Measurements from ENCODE around the gene NRBF2. TPM values are rescaled to one million over a fixed set of nuclear protein-coding genes. Genes with fewer than 3 reads are reported as not detected.
"Not testable (repeated sequence)": the region's sequence is repeated elsewhere in the genome, so short reads cannot be mapped to it uniquely, and the experiment has no call there.

NRBF2 gene
- total and polyA plus RNA-seq, 4 experiments from 2014 or later = 17.8 to 31.8 (median 19.2) TPM

DNA sequence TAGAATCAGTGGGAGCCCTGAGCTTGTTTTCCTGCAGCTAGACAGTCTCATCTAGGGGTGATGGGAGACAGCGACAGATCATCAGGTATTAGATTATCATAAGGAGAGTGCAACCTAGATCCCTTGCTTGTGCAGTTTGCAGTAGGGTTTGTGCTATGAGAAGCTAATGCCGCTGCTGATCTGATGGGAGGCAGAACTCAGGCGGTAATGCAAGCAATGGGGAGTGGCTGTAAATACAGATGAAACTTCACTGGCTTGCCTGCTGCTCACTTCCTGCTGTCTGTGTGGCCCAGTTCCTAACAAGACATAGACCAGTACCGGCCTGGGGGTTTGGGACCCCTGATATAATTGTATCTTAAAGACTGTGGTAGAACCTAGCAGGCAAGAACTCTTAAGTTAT, 17.6 kb downstream of the NRBF2 start:
- H3K27ac ChIP-seq (ENCODE audit: low read depth, low read length) = no peak overlapping the region
- peak overlapping the region in 1 of 7 donors; percentile 8 for H3K27ac Mint-ChIP-seq
- no peak overlapping the region for H3K4me3 ChIP-seq (ENCODE audit: low read length in 2 of 2)
- no peaks in the 10 kb centered on the region for H3K27me3 ChIP-seq (ENCODE audit: insufficient read depth, low read length)
- POLR2A ChIA-PET (ENCODE audit: partially characterized antibody) = no interaction called here
- H3K4me1 ChIP-seq (ENCODE audit: insufficient read depth, low read length) = peaks cover 1% of the 10 kb centered on the region
- DNase-seq = no peak
- CTCF ChIA-PET (ENCODE audit: partially characterized antibody) = interaction anchor here (1.6 to 7.5 kb wide), 2 partner anchors 7 to 16 kb away, joined by 4 to 76 read pairs; no protein-coding TSS in a partner anchor
- H3K4me1 Mint-ChIP-seq = peaks cover 13 to 24% (median 18%) of the 10 kb centered on the region in 4 donors
- H3K27me3 Mint-ChIP-seq = no peaks in the 10 kb centered on the region
- intact Hi-C loops (cut with micrococcal nuclease) = no loop called here
- H3K36me3 ChIP-seq (ENCODE audit: insufficient read depth, low read length) = peaks cover 26% of the 10 kb centered on the region
- no peaks in the 10 kb centered on the region for H3K9me3 Mint-ChIP-seq
- peaks cover 55 to 70% of the 10 kb centered on the region in 2 donors for H3K36me3 Mint-ChIP-seq
- H3K9me3 ChIP-seq (ENCODE audit: control insufficient read depth in 1 of 2, low read length in 2 of 2) = no peaks in the 10 kb centered on the region
- no peak overlapping the region for H3K4me3 Mint-ChIP-seq

DNA sequence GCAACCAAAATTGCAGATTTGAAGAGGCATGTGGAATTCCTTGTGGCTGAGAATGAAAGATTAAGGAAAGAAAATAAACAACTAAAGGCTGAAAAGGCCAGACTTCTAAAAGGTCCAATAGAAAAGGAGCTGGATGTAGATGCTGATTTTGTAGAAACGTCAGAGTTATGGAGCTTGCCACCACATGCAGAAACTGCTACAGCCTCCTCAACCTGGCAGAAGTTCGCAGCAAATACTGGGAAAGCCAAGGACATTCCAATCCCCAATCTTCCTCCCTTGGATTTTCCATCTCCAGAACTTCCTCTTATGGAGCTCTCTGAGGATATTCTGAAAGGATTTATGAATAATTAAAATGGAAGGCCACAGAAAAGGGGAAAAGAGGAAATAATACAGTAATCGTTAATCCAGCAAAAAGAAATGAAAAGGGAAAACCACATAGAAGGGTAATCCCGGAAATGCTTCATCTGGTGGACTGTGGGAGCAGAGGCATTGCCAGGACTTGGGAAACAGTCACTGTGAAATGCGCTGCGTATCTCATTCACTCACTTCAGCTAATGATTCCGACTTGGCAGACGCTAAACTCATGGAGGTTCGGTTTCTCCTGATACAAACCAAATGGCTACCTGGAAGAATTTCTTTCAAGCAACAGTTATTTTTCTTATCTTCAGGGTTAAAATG, 20.9 kb downstream of the NRBF2 start:
- CTCF ChIA-PET (ENCODE audit: partially characterized antibody) = interaction anchor here (1.1 to 2.2 kb wide), 2 partner anchors 13 to 20 kb away, joined by 3 to 8 read pairs; no protein-coding TSS in a partner anchor
- intact Hi-C loops (cut with micrococcal nuclease) = not testable (repeated sequence)

DNA sequence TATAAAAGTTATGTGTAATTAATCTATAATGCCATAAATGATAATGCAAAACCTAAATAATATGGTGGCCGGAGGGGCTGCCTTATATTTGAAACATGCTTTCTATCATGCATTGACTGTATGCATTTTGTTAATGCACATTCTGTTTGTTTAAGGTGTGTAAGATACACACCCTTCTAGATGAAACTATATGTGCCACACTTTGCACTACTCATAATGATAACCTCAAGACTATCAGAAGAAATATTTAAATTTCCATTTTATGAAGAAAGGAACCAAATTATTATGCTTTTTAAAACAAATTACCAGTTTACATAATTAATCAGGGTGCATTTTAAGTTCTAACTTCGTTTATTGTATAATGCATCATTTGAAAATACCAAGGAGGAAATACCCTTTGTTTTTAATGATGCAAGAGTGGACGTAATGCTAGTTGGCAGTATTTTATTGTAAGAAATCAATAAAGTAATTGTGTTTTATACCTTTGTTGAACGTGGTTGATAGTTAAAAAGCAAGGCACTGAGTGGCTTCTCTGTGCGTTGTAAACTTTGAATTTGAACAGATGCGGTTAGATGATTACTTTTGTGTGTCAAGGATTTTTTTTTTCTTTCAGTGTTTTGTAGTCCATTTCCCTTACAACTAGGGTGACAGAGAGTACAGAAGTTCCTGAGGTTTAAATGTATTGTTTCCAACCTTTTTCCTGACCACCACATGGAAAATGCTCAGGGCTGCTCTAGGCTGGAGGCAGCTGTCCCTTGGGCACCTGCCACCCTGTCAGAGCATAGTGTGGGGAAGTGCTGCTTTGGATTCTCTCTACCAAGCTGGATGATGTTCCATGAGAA, 21.6 kb downstream of the NRBF2 start:
- peaks cover 2 to 10% (median 7%) of the 10 kb centered on the region in 4 donors for H3K4me1 Mint-ChIP-seq
- peak overlapping the region in 2 of 7 donors; percentile 36 to 43 for H3K27ac Mint-ChIP-seq
- H3K27me3 ChIP-seq (ENCODE audit: insufficient read depth, low read length) = no peaks in the 10 kb centered on the region
- intact Hi-C loops (cut with micrococcal nuclease) = no loop called here
- no peaks in the 10 kb centered on the region for H3K9me3 Mint-ChIP-seq
- H3K36me3 Mint-ChIP-seq = peaks cover 35 to 54% of the 10 kb centered on the region in 2 donors
- no peak overlapping the region for H3K4me3 Mint-ChIP-seq
- H3K9me3 ChIP-seq (ENCODE audit: control insufficient read depth in 1 of 2, low read length in 2 of 2) = no peaks in the 10 kb centered on the region
- CTCF ChIA-PET (ENCODE audit: partially characterized antibody) = interaction anchor here (4.6 to 4.8 kb wide), 4 partner anchors 12 to 717 kb away, joined by 49 to 66 read pairs (median 59); no protein-coding TSS in a partner anchor
- DNase-seq = no peak
- H3K36me3 ChIP-seq (ENCODE audit: insufficient read depth, low read length) = peaks cover 19% of the 10 kb centered on the region
- H3K4me1 ChIP-seq (ENCODE audit: insufficient read depth, low read length) = no peaks in the 10 kb centered on the region
- no peak overlapping the region for H3K4me3 ChIP-seq (ENCODE audit: low read length in 2 of 2)
- POLR2A ChIA-PET (ENCODE audit: partially characterized antibody) = no interaction called here
- no peak overlapping the region for H3K27ac ChIP-seq (ENCODE audit: low read depth, low read length)
- no peaks in the 10 kb centered on the region for H3K27me3 Mint-ChIP-seq

More for the DNA sequence above, 20.9 kb downstream of the NRBF2 start:
- peaks cover 2 to 14% (median 8%) of the 10 kb centered on the region in 4 donors for H3K4me1 Mint-ChIP-seq
- H3K27ac Mint-ChIP-seq; H3K4me3 Mint-ChIP-seq; H3K27me3 ChIP-seq (ENCODE audit: insufficient read depth, low read length); POLR2A ChIA-PET (ENCODE audit: partially characterized antibody); H3K27me3 Mint-ChIP-seq; H3K9me3 ChIP-seq (ENCODE audit: control insufficient read depth in 1 of 2, low read length in 2 of 2); H3K9me3 Mint-ChIP-seq; H3K27ac ChIP-seq (ENCODE audit: low read depth, low read length); H3K4me3 ChIP-seq (ENCODE audit: low read length in 2 of 2); DNase-seq; H3K4me1 ChIP-seq (ENCODE audit: insufficient read depth, low read length): not testable (repeated sequence)
- H3K36me3 Mint-ChIP-seq = peaks cover 39 to 58% of the 10 kb centered on the region in 2 donors
- H3K36me3 ChIP-seq (ENCODE audit: insufficient read depth, low read length) = peaks cover 19% of the 10 kb centered on the region

DNA sequence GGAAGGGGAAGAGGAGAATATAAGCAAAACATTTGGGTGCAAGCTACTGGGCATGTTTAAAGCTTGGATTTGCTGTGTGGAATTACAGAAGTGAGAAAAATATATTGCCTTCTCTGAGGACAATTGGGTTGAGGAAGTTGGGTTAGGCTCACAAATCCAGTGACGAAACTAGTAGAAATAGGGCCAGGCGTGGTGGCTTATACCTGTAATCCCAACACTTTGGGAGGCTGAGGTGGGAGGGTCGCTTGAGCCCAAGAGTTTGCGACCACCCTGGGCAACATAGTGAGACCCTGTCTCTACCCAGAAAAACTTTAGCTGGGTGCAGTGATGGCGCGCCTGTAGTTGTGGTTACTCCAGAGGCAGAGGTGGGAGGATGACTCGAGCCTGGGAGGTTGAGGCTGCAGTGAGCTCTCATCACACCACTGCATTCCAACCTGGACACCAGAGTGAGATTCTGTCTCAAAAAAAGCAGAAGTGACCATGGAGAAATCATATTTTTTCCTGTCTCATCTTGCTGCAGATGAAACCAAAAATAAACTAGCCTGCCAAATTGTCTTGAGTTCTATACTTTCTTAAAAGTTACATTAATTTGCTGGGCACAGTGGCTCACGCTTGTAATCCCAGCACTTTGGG, 22.4 kb downstream of the NRBF2 start:
- Mint-ChIP-seq H3K9me3 (no peaks in the 10 kb centered on the region), H3K36me3 (peaks cover 35 to 52% of the 10 kb centered on the region in 2 donors), H3K27ac (peak overlapping the region in 2 of 7 donors; percentile 25 to 43), H3K4me1 (peaks cover 2 to 10% (median 7%) of the 10 kb centered on the region in 4 donors), H3K4me3 (no peak overlapping the region), H3K27me3 (no peaks in the 10 kb centered on the region)
- Histone ChIP-seq H3K9me3 (ENCODE audit: control insufficient read depth in 1 of 2, low read length in 2 of 2) (no peaks in the 10 kb centered on the region), H3K27me3 (ENCODE audit: insufficient read depth, low read length) (no peaks in the 10 kb centered on the region), H3K36me3 (ENCODE audit: insufficient read depth, low read length) (peaks cover 19% of the 10 kb centered on the region), H3K27ac (ENCODE audit: low read depth, low read length) (no peak overlapping the region), H3K4me3 (ENCODE audit: low read length in 2 of 2) (no peak overlapping the region), H3K4me1 (ENCODE audit: insufficient read depth, low read length) (no peaks in the 10 kb centered on the region)
- POLR2A ChIA-PET (ENCODE audit: partially characterized antibody) = no interaction called here
- no peak for DNase-seq
- intact Hi-C loops (cut with micrococcal nuclease) = no loop called here
- CTCF ChIA-PET (ENCODE audit: partially characterized antibody) = interaction anchor here (1.6 to 6.3 kb wide), 12 partner anchors 8 to 718 kb away, joined by 3 to 76 read pairs (median 38); partner anchors contain the start of gene NRBF2

DNA sequence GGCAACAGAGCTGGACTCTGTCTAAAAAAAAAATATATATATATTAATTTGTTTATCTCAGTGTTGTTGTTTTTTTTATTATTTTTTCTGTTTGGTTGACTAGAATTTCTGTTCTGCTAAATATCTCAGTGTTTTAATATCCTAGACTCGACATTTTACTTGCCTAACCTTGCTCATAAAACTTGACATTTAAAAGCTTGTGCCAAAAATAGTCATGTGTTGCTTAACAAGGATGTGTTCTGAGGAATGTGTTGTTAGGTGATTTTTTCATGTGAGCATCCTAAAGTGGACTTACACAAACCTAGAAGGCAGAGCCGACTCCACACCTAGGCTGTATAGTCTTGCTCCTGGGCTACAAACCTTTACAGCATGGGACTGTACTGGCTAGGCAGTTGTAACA, 23.1 kb downstream of the NRBF2 start:
- ChIA-PET CTCF (ENCODE audit: partially characterized antibody) (interaction anchor here (1.0 to 6.3 kb wide), 18 partner anchors 9 to 718 kb away, joined by 3 to 76 read pairs (median 19); partner anchors contain the start of gene NRBF2), POLR2A (ENCODE audit: partially characterized antibody) (no interaction called here)
- Mint-ChIP-seq H3K4me1 (peaks cover 4 to 6% (median 6%) of the 10 kb centered on the region in 4 donors), H3K9me3 (no peaks in the 10 kb centered on the region), H3K27me3 (no peaks in the 10 kb centered on the region), H3K27ac (peak overlapping the region in 1 of 7 donors; percentile 48), H3K4me3 (no peak overlapping the region), H3K36me3 (peaks cover 31 to 48% of the 10 kb centered on the region in 2 donors)
- Histone ChIP-seq H3K9me3 (ENCODE audit: control insufficient read depth in 1 of 2, low read length in 2 of 2) (no peaks in the 10 kb centered on the region), H3K4me3 (ENCODE audit: low read length in 2 of 2) (no peak overlapping the region), H3K27ac (ENCODE audit: low read depth, low read length) (no peak overlapping the region), H3K4me1 (ENCODE audit: insufficient read depth, low read length) (no peaks in the 10 kb centered on the region), H3K27me3 (ENCODE audit: insufficient read depth, low read length) (no peaks in the 10 kb centered on the region), H3K36me3 (ENCODE audit: insufficient read depth, low read length) (peaks cover 19% of the 10 kb centered on the region)
- DNase-seq = no peak
- intact Hi-C loops (cut with micrococcal nuclease) = no loop called here

DNA sequence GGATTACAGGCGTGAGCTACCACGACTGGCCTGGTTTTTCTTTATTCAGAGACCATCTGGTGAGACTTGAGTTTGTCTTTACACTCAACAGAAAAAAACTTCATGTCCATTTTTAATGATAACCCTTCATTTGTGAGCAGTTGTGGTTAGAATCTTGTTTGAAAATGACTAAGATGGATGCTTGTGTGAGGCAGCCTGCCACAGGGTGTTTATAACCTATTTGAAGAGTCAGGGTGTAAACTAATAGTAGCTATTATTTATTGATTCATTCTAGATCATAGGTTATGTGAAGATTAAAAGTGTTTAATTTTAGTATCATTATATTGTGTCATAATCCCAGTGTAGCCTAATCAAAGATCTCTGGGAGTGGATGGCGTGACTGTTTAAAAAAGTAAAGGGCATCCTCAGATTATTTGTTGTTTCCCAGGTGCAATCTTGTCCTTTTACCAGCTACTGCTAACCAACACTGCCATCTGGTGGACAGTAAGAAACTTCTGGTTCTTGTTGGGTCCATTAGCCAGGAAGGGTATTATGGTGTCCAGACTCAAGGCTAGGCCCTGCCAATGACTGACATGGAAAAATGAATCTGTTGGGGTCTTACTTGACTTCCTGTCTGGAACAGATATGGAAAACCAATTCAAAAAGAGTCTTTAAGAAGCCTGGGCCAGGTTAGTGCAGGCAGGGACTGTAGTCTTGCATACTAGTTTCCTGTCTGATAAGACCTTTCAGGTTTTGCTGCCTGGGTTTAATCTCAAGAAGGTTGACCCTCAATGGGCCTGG, 24.9 kb downstream of the NRBF2 start:
- ChIA-PET POLR2A (ENCODE audit: partially characterized antibody) (interaction anchor here (0.6 to 1.1 kb wide), 4 partner anchors 12 to 562 kb away, joined by 3 to 4 read pairs (median 3); partner anchors contain the start of gene NRBF2), CTCF (ENCODE audit: partially characterized antibody) (interaction anchor here (0.6 to 6.3 kb wide), 42 partner anchors 9 to 913 kb away, joined by 3 to 76 read pairs (median 4); partner anchors contain the start of genes ADO and NRBF2)
- Mint-ChIP-seq H3K27ac (peak overlapping the region in 2 of 7 donors; percentile 47), H3K4me1 (peaks cover 7 to 12% (median 9%) of the 10 kb centered on the region in 4 donors), H3K27me3 (no peaks in the 10 kb centered on the region), H3K4me3 (no peak overlapping the region), H3K36me3 (peaks cover 20 to 36% of the 10 kb centered on the region in 2 donors), H3K9me3 (peaks cover 0 to 2% (median 0%) of the 10 kb centered on the region in 8 donors)
- H3K9me3 ChIP-seq (ENCODE audit: control insufficient read depth in 1 of 2, low read length in 2 of 2) = no peaks in the 10 kb centered on the region
- peaks cover 13% of the 10 kb centered on the region for H3K36me3 ChIP-seq (ENCODE audit: insufficient read depth, low read length)
- intact Hi-C loops (cut with micrococcal nuclease) = loop anchor here (1.0 kb wide), 7 partner anchors 25 to 721 kb away; partner anchors contain the start of gene NRBF2
- no peak overlapping the region for H3K4me3 ChIP-seq (ENCODE audit: low read length in 2 of 2)
- no peaks in the 10 kb centered on the region for H3K4me1 ChIP-seq (ENCODE audit: insufficient read depth, low read length)
- DNase-seq = peak; percentile 62 to 66 (median 64)
- no peak overlapping the region for H3K27ac ChIP-seq (ENCODE audit: low read depth, low read length)
- no peaks in the 10 kb centered on the region for H3K27me3 ChIP-seq (ENCODE audit: insufficient read depth, low read length)
